Neural cell (in vitro differentiated cells): Measurements from ENCODE around the gene KLK3. TPM values are rescaled to one million over a fixed set of nuclear protein-coding genes. Genes with fewer than 3 reads are reported as not detected.

Experiments used
- H2AFZ ChIP-seq: fragments of 200-600, 300-800 bp; sonication (generic), shearing (Covaris generic); 2 replicates; pipeline ENCODE4 v1.6.0; 2014; ENCODE audit warnings: low read depth, mild to moderate bottlenecking, antibody characterized with exemption, low read length, moderate library complexity
- H3F3A ChIP-seq: fragments of 200-600 bp; shearing (Covaris generic); 2 replicates; pipeline ENCODE4 v1.6.1; 2016; ENCODE audit warnings: mild to moderate bottlenecking, moderate library complexity, mixed read lengths, antibody characterized with exemption, low read length; ENCODE audit not compliant: insufficient read depth, poor library complexity, severe bottlenecking
- H3K27ac ChIP-seq: fragments of 200-600, 300-800 bp; sonication (generic), shearing (Covaris generic); 2 replicates; pipeline ENCODE4 v1.5.1; 2014; ENCODE audit warnings: mild to moderate bottlenecking, low read length, moderate library complexity
- H3K27me3 ChIP-seq: fragments of 300-800, 200-600 bp; sonication (generic), shearing (Covaris generic); 2 replicates; pipeline ENCODE4 v1.6.0; 2014; ENCODE audit warnings: mild to moderate bottlenecking, low read depth, low read length, moderate library complexity; ENCODE audit not compliant: insufficient read depth
- H3K36me3 ChIP-seq: fragments of 300-800, 200-600 bp; sonication (generic), shearing (Covaris generic); 2 replicates; pipeline ENCODE4 v1.5.1; 2014; ENCODE audit warnings: mild to moderate bottlenecking, antibody characterized with exemption, low read length, moderate library complexity; ENCODE audit not compliant: insufficient read depth
- H3K4me2 ChIP-seq: fragments of 300-800, 200-600 bp; sonication (generic), shearing (Covaris generic); 2 replicates; pipeline ENCODE4 v1.6.0; 2014; ENCODE audit warnings: mild to moderate bottlenecking, low read length
- H3K4me3 ChIP-seq: fragments of 300-800, 200-600 bp; sonication (generic), shearing (Covaris generic); 2 replicates; pipeline ENCODE4 v1.5.1; 2014; ENCODE audit warnings: mild to moderate bottlenecking, low read length, moderate library complexity
- H3K79me2 ChIP-seq: fragments of 200-600 bp; shearing (Covaris generic); replicated peaks from 2 replicates; pipeline ENCODE4 v1.6.0; 2014; ENCODE audit warnings: mild to moderate bottlenecking, low read length, moderate library complexity; ENCODE audit not compliant: insufficient read depth
- H3K9ac ChIP-seq: fragments of 300-800, 200-600 bp; sonication (generic), shearing (Covaris generic); 2 replicates; pipeline ENCODE4 v1.6.1; 2016; ENCODE audit warnings: mild to moderate bottlenecking, low read length, mixed read lengths
- H3K9me2 ChIP-seq: fragments of 200-600 bp; shearing (Covaris generic); 2 replicates; pipeline ENCODE4 v1.6.1; 2016; ENCODE audit warnings: mild to moderate bottlenecking, low read length, mixed read lengths; ENCODE audit not compliant: insufficient read depth
- H3K9me3 ChIP-seq: fragments of 200-600, 300-800 bp; sonication (generic), shearing (Covaris generic); 2 replicates; pipeline ENCODE4 v1.6.1; 2016; ENCODE audit warnings: mild to moderate bottlenecking, mixed run types, low read length, moderate library complexity, mixed read lengths
- H4K20me1 ChIP-seq: fragments of 200-600 bp; shearing (Covaris generic); 2 replicates; pipeline ENCODE4 v1.6.1; 2016; ENCODE audit warnings: mild to moderate bottlenecking, mixed run types; ENCODE audit not compliant: insufficient read depth
- CTCF ChIP-seq: fragments of 450-650 bp; IDR thresholded peaks from 2 replicates; pipeline ENCODE4 v1.5.1; 2014; ENCODE audit warnings: antibody characterized with exemption, mild to moderate bottlenecking, moderate library complexity; ENCODE audit not compliant: poor library complexity, severe bottlenecking
- EP300 ChIP-seq: fragments of 450-650 bp; conservative IDR thresholded peaks from 2 replicates; pipeline ENCODE4 v1.6.1; 2014; ENCODE audit warnings: antibody characterized with exemption, mild to moderate bottlenecking, moderate library complexity; ENCODE audit not compliant: poor library complexity, severe bottlenecking
- EZH2 ChIP-seq: fragments of 200-600, 300-800 bp; shearing (Covaris generic), sonication (generic); IDR thresholded peaks from 2 replicates; pipeline ENCODE4 v1.6.1; 2014; ENCODE audit warnings: antibody characterized with exemption, low read length, borderline replicate concordance, mild to moderate bottlenecking; ENCODE audit not compliant: insufficient read depth, poor library complexity, severe bottlenecking
- MXI1 ChIP-seq: fragments of 450-650 bp; conservative IDR thresholded peaks from 2 replicates; pipeline ENCODE4 v1.6.1; 2014; ENCODE audit warnings: antibody characterized with exemption, mild to moderate bottlenecking; ENCODE audit not compliant: poor library complexity, severe bottlenecking
- POLR2AphosphoS5 ChIP-seq: IDR thresholded peaks from 2 replicates; pipeline ENCODE4 v1.6.1; 2012
- RAD21 ChIP-seq: fragments of 450-650 bp; conservative IDR thresholded peaks from 2 replicates; pipeline ENCODE4 v1.6.1; 2014; ENCODE audit warnings: antibody characterized with exemption, mild to moderate bottlenecking, moderate library complexity
- REST ChIP-seq: IDR thresholded peaks from 2 replicates; pipeline ENCODE4 v1.6.1; 2012; ENCODE audit warnings: borderline replicate concordance
- SMC3 ChIP-seq: fragments of 450-650 bp; conservative IDR thresholded peaks from 2 replicates; pipeline ENCODE4 v1.6.1; 2014; ENCODE audit warnings: antibody characterized with exemption, mild to moderate bottlenecking, moderate library complexity; ENCODE audit not compliant: poor library complexity
- TAF1 ChIP-seq: IDR thresholded peaks from 2 replicates; pipeline ENCODE4 v1.6.1; 2012; ENCODE audit warnings: low read depth
- polyA plus RNA-seq: library from polyadenylated mRNA; depleted of rRNA; stranded (reverse); fragments of >200 nt; gene quantifications from 2 replicates; pipeline ENCODE4 v1.2.3, GENCODE V29; 2014

KLK3 gene
- polyA plus RNA-seq, 1 donor from 2014 or later, result not detected

- Histone ChIP-seq H3K9me2 (no peaks in the 10 kb centered on the region), H3K27me3 (no peaks in the 10 kb centered on the region), H3K79me2 (no peaks in the 10 kb centered on the region), H3K27ac (no peak overlapping the region), H3K4me2 (no peak overlapping the region), H3K9ac (no peak overlapping the region), H4K20me1 (no peaks in the 10 kb centered on the region), H3F3A (no peaks in the 10 kb centered on the region), H2AFZ (no peak overlapping the region), H3K9me3 (no peaks in the 10 kb centered on the region), H3K36me3 (no peaks in the 10 kb centered on the region), H3K4me3 (no peak overlapping the region)
- TF ChIP-seq POLR2AphosphoS5 (no peak), EP300 (no peak), EZH2 (no peak), RAD21 (no peak), TAF1 (no peak), SMC3 (no peak), MXI1 (no peak), REST (no peak), CTCF (no peak)
Observed at GRCh38 chr19:50875795-50876422, 21.2 kb downstream of the KLK3 start.

GRCh38 chr19:50876456-50876855 lies 21.7 kb downstream of the KLK3 start:
- TF ChIP-seq EP300, result no peak
- no peak for TF ChIP-seq TAF1
- TF ChIP-seq REST, result no peak
- no peak for TF ChIP-seq EZH2
- no peak for TF ChIP-seq POLR2AphosphoS5
- TF ChIP-seq MXI1, result no peak
- H3K4me3 ChIP-seq, result no peak overlapping the region
- H3K79me2 ChIP-seq, result no peaks in the 10 kb centered on the region
- H3K27ac ChIP-seq, result no peak overlapping the region
- H3F3A ChIP-seq, result no peaks in the 10 kb centered on the region
- no peaks in the 10 kb centered on the region for H3K9me2 ChIP-seq
- no peak overlapping the region for H3K9ac ChIP-seq
- no peaks in the 10 kb centered on the region for H3K36me3 ChIP-seq
- no peaks in the 10 kb centered on the region for H3K9me3 ChIP-seq
- no peak overlapping the region for H2AFZ ChIP-seq
- no peak overlapping the region for H3K4me2 ChIP-seq
- H4K20me1 ChIP-seq, result no peaks in the 10 kb centered on the region
- H3K27me3 ChIP-seq, result no peaks in the 10 kb centered on the region
